Tibial artery (tissue), 4 donors: ENCODE measurements around the gene TMX4.

Source experiments
- DNase-seq, 2 donors: peaks; one replicate each; pipeline ENCODE4 v3.0.0-alpha.2; 2019
- H3K27ac ChIP-seq, 2 donors: fragments of 200-600 bp; sonication (generic) in 1 of 2; 1 replicate in 1 of 2; 2 replicates in 1 of 2; pipeline ENCODE4 v1.5.1; 2018 to 2019; ENCODE audit warnings: mild to moderate bottlenecking in 1 of 2
- H3K27me3 ChIP-seq, 2 donors: fragments of 200-600 bp; sonication (generic) in 1 of 2; one replicate each; pipeline versions ENCODE4 v1.5.1 to v1.6.0; 2016 to 2019
- H3K36me3 ChIP-seq, 3 donors: fragments of 200-600 bp; sonication (generic) in 2 of 3; one replicate each; pipeline ENCODE4 v1.5.1; 2016 to 2019; ENCODE audit warnings: mild to moderate bottlenecking in 2 of 3
- H3K4me1 ChIP-seq, 4 donors: fragments of 200-600 bp; sonication (generic) in 2 of 4; 1 replicate in 3 of 4; 2 replicates in 1 of 4; pipeline ENCODE4 v1.5.1; 2016 to 2019
- H3K4me3 ChIP-seq, 2 donors: fragments of 200-600 bp; sonication (generic) in 1 of 2; 1 replicate in 1 of 2; 2 replicates in 1 of 2; pipeline ENCODE4 v1.5.1; 2018 to 2019; ENCODE audit warnings: mild to moderate bottlenecking in 2 of 2
- H3K9me3 ChIP-seq, 3 donors: fragments of 200-600 bp; sonication (generic) in 1 of 3; one replicate each; pipeline ENCODE4 v1.5.1; 2016 to 2019
- CTCF ChIP-seq, 2 experiments: fragments of 200-600 bp in 1 of 2; fragments of 450-650 bp in 1 of 2; IDR thresholded peaks; one replicate each; pipeline ENCODE4 v1.5.1; 2017 to 2019; ENCODE audit warnings: antibody characterized with exemption in 2 of 2, mild to moderate bottlenecking in 1 of 2, moderate library complexity in 1 of 2
- intact Hi-C: fragments of 100-400 bp; cut with DNase I; formaldehyde crosslinking; loops from one replicate; pipeline ENCODE4 v1.15.0; 2023; ENCODE audit warnings: low total_unique reads

TMX4 gene

GRCh38 chr20:8019246-8019997, at the start of gene TMX4:
Gene TMX4, minus strand, starts transcription at chr20:8019761. Its CDS starts 148 bp downstream, at chr20:8019613.
- no peaks in the 10 kb centered on the region for H3K36me3 ChIP-seq
- peak within 1 kb of the TSS; percentile 63 to 80 for H3K4me3 ChIP-seq
- intact Hi-C loops = no loop called here
- TF ChIP-seq CTCF (IDR thresholded peaks at IDR 0.05) = peak; percentile 58 to 70
- peak; percentile 97 to 98 for DNase-seq
- peaks cover 0 to 11% (median 5%) of the 10 kb centered on the region in 4 donors for H3K4me1 ChIP-seq
- H3K27me3 ChIP-seq = no peaks in the 10 kb centered on the region
- no peaks in the 10 kb centered on the region for H3K9me3 ChIP-seq
- peak within 1 kb of the TSS; percentile 97 to 98 for H3K27ac ChIP-seq

- H3K4me3 ChIP-seq = no peak overlapping the region
- intact Hi-C loops = no loop called here
- no peaks in the 10 kb centered on the region for H3K4me1 ChIP-seq
- no peak overlapping the region for H3K27ac ChIP-seq
- no peaks in the 10 kb centered on the region for H3K27me3 ChIP-seq
- no peaks in the 10 kb centered on the region for H3K36me3 ChIP-seq
- no peaks in the 10 kb centered on the region for H3K9me3 ChIP-seq
- no peak for TF ChIP-seq CTCF (IDR thresholded peaks at IDR 0.05)
- no peak for DNase-seq
These were observed 47.5 kb upstream of the TMX4 start for GRCh38 chr20:8067082-8067481.

DNA sequence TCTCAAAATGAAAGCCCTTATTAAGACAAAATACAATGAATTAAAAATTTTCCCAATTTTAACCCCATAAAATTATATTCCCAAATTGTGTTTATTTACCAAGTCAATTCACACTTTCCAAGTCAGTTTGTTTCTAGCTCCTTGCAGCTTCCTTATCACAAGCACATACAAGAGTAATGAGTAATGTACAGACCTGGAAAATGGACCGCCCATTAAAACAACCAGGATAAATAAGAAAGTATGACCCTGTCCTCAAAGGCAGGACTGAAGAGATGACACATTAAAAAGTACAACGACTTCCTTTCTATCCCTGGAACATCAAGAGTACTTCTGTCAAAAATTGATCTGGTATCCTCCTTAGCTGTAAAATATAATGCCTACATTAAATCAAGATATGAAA, 47.1 kb upstream of the TMX4 start:
- Histone ChIP-seq H3K27me3 (no peaks in the 10 kb centered on the region), H3K4me1 (no peaks in the 10 kb centered on the region), H3K4me3 (no peak overlapping the region), H3K27ac (no peak overlapping the region), H3K36me3 (no peaks in the 10 kb centered on the region), H3K9me3 (no peaks in the 10 kb centered on the region)
- no peak for TF ChIP-seq CTCF (IDR thresholded peaks at IDR 0.05)
- no peak for DNase-seq
- intact Hi-C loops = no loop called here

DNA sequence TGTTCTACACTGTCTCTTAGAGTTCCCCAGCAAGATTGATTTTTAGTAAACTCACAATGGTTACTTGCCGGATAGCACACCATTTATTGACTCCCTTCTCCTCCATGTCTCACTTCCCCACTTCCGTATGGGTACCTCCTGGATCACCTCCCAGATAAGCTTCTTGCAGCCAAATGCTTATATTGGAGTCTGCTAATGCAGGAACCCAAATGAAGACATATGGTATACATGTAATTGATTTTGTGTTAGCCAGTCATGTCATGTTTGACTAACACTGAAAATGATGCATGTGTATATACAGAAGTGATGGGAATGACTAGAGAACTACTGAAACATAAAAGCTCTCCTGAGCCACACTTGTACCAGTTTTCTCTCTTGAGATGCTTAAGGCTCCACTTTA, 46.1 kb upstream of the TMX4 start:
- Histone ChIP-seq H3K27ac (no peak overlapping the region), H3K4me3 (no peak overlapping the region), H3K36me3 (no peaks in the 10 kb centered on the region), H3K4me1 (no peaks in the 10 kb centered on the region), H3K9me3 (no peaks in the 10 kb centered on the region), H3K27me3 (no peaks in the 10 kb centered on the region)
- no peak for TF ChIP-seq CTCF (IDR thresholded peaks at IDR 0.05)
- intact Hi-C loops = no loop called here
- no peak for DNase-seq

DNA sequence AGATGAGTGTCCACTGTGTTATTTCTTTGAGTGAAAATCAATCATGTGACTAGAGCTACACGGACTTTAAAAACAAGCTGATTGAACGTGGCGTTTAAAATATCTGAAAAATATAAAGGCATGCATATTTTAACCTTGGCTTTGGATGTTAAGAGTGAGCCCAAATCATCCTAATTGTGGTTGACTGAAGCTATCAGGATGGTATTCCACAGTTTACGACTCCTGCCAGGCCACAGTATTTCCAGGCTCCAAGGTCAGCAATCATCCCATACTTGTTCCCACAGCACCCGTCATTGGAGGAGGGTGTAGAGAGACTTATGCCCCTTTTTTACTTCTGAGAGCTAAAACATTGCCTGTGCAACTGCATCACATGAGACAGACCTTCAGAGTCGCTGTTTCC, 43.2 kb upstream of the TMX4 start:
- intact Hi-C loops = no loop called here
- no peak for TF ChIP-seq CTCF (IDR thresholded peaks at IDR 0.05)
- H3K4me3 ChIP-seq = no peak overlapping the region
- H3K27me3 ChIP-seq = no peaks in the 10 kb centered on the region
- H3K27ac ChIP-seq = no peak overlapping the region
- H3K9me3 ChIP-seq = no peaks in the 10 kb centered on the region
- H3K4me1 ChIP-seq = no peaks in the 10 kb centered on the region
- no peaks in the 10 kb centered on the region for H3K36me3 ChIP-seq
- DNase-seq = no peak
